ENCODE data around the gene MAGEB17. TPM values are rescaled to one million over a fixed set of nuclear protein-coding genes. Genes with fewer than 3 reads are reported as not detected.
"Not testable (repeated sequence)": the region's sequence is repeated elsewhere in the genome, so short reads cannot be mapped to it uniquely, and the experiment has no call there.

The MAGEB17 gene
- total RNA-seq, 8 experiments from 2014 or later: 0.11 to 0.38 (median 0.13) TPM; not detected in 5

- in situ Hi-C loops (cut with MboI; ENCODE audit: low pct_unique_long_range_greater_than_20kb in 2 of 9, low sequenced_read_pairs in 9 of 9, unreplicated experiment in 9 of 9): no loop called here
- 27 to 89% (median 46%) methylated on average over 1 to 3 of the region's 3 CpGs; no CpG with 5 or more reads in 5 of the 10 experiments for WGBS, 10 experiments
- H3K4me1 ChIP-seq (replicated peaks in 1 of 2): no peaks in the 10 kb centered on the region
- no peak overlapping the region for H3K4me3 ChIP-seq
- no peak overlapping the region for H3K27ac ChIP-seq
- ATAC-seq (replicated peaks in 6 of 8): no peak
Observed at GRCh38 chrX:16164748-16165147, 2.5 kb upstream of the MAGEB17 start.

- no peak for ATAC-seq (replicated peaks in 6 of 8)
- no peaks in the 10 kb centered on the region for H3K4me1 ChIP-seq (replicated peaks in 1 of 2)
- in situ Hi-C loops (cut with MboI; ENCODE audit: low pct_unique_long_range_greater_than_20kb in 2 of 9, low sequenced_read_pairs in 9 of 9, unreplicated experiment in 9 of 9): no loop called here
- no peak overlapping the region for H3K4me3 ChIP-seq
- H3K27ac ChIP-seq: no peak overlapping the region
- WGBS, 10 experiments: 93% methylated on average over 3 of the region's 9 CpGs; no CpG with 5 or more reads in 9 of the 10 experiments
Observed at GRCh38 chrX:16171039-16171438, 3.8 kb downstream of the MAGEB17 start.

GRCh38 chrX:16171944-16172343 is 4.7 kb downstream of the MAGEB17 start:
- in situ Hi-C loops (cut with MboI; ENCODE audit: low pct_unique_long_range_greater_than_20kb in 2 of 9, low sequenced_read_pairs in 9 of 9, unreplicated experiment in 9 of 9): no loop called here
- Histone ChIP-seq H3K4me1 (replicated peaks in 1 of 2) (no peaks in the 10 kb centered on the region), H3K27ac (no peak overlapping the region), H3K4me3 (no peak overlapping the region)
- 60 to 100% (median 98%) methylated on average over 1 to 3 of the region's 4 CpGs; no CpG with 5 or more reads in 6 of the 10 experiments for WGBS, 10 experiments
- ATAC-seq (replicated peaks in 6 of 8): no peak

- Histone ChIP-seq H3K4me3 (no peak overlapping the region), H3K4me1 (replicated peaks in 1 of 2) (no peaks in the 10 kb centered on the region), H3K27ac (no peak overlapping the region)
- in situ Hi-C loops (cut with MboI; ENCODE audit: low pct_unique_long_range_greater_than_20kb in 2 of 9, low sequenced_read_pairs in 9 of 9, unreplicated experiment in 9 of 9): no loop called here
- ATAC-seq (replicated peaks in 6 of 8): no peak
- WGBS, 10 experiments: 83% methylated on average over 3 of the region's 3 CpGs; no CpG with 5 or more reads in 9 of the 10 experiments
Observed at GRCh38 chrX:16172391-16172790, 5.1 kb downstream of the MAGEB17 start.

- in situ Hi-C loops (cut with MboI; ENCODE audit: low pct_unique_long_range_greater_than_20kb in 2 of 9, low sequenced_read_pairs in 9 of 9, unreplicated experiment in 9 of 9): no loop called here
- WGBS, 10 experiments: 0 to 82% (median 59%) methylated on average over 1 to 3 of the region's 3 CpGs; no CpG with 5 or more reads in 3 of the 10 experiments
- no peaks in the 10 kb centered on the region for H3K4me1 ChIP-seq (replicated peaks in 1 of 2)
- peak in 3 of 8 experiments; percentile 12 to 64 (median 25) for ATAC-seq (replicated peaks in 6 of 8)
- no peak overlapping the region for H3K4me3 ChIP-seq
- H3K27ac ChIP-seq: no peak overlapping the region
Observed at GRCh38 chrX:16175329-16176061, 8.2 kb downstream of the MAGEB17 start.

- Histone ChIP-seq H3K4me3 (no peak overlapping the region), H3K4me1 (replicated peaks in 1 of 2) (no peaks in the 10 kb centered on the region), H3K27ac (no peak overlapping the region)
- 20 to 67% (median 49%) methylated on average over 1 to 2 of the region's 2 CpGs; no CpG with 5 or more reads in 6 of the 10 experiments for WGBS, 10 experiments
- in situ Hi-C loops (cut with MboI; ENCODE audit: low pct_unique_long_range_greater_than_20kb in 2 of 9, low sequenced_read_pairs in 9 of 9, unreplicated experiment in 9 of 9): no loop called here
- ATAC-seq (replicated peaks in 6 of 8): no peak
Observed at GRCh38 chrX:16177260-16177659, 10.0 kb downstream of the MAGEB17 start.

GRCh38 chrX:16183843-16184242 is 16.6 kb downstream of the MAGEB17 start:
- in situ Hi-C loops (cut with MboI; ENCODE audit: low pct_unique_long_range_greater_than_20kb in 2 of 9, low sequenced_read_pairs in 9 of 9, unreplicated experiment in 9 of 9); H3K27ac ChIP-seq; H3K4me3 ChIP-seq; ATAC-seq (replicated peaks in 6 of 8): not testable (repeated sequence)
- WGBS, 10 experiments: 75 to 100% (median 85%) methylated on average over 1 to 6 of the region's 10 CpGs; no CpG with 5 or more reads in 7 of the 10 experiments
- H3K4me1 ChIP-seq (replicated peaks in 1 of 2): peaks cover 6 to 12% of the 10 kb centered on the region in 2 donors

- H3K4me3 ChIP-seq: no peak overlapping the region
- peak in 6 of 8 experiments; percentile 26 to 100 (median 100) for ATAC-seq (replicated peaks in 6 of 8)
- H3K27ac ChIP-seq: no peak overlapping the region
- peaks cover 6 to 12% of the 10 kb centered on the region in 2 donors for H3K4me1 ChIP-seq (replicated peaks in 1 of 2)
- in situ Hi-C loops (cut with MboI; ENCODE audit: low pct_unique_long_range_greater_than_20kb in 2 of 9, low sequenced_read_pairs in 9 of 9, unreplicated experiment in 9 of 9): no loop called here
- WGBS, 10 experiments: 0% methylated on average over 1 of the region's 2 CpGs; no CpG with 5 or more reads in 9 of the 10 experiments
Observed at GRCh38 chrX:16185725-16186136, 18.4 kb downstream of the MAGEB17 start.

- 20 to 60% (median 33%) methylated on average over 1 to 2 of the region's 3 CpGs; no CpG with 5 or more reads in 7 of the 10 experiments for WGBS, 10 experiments
- no peak for ATAC-seq (replicated peaks in 6 of 8)
- in situ Hi-C loops (cut with MboI; ENCODE audit: low pct_unique_long_range_greater_than_20kb in 2 of 9, low sequenced_read_pairs in 9 of 9, unreplicated experiment in 9 of 9): no loop called here
- Histone ChIP-seq H3K27ac (no peak overlapping the region), H3K4me3 (no peak overlapping the region), H3K4me1 (replicated peaks in 1 of 2) (peaks cover 6 to 12% of the 10 kb centered on the region in 2 donors)
Observed at GRCh38 chrX:16186380-16187007, 19.2 kb downstream of the MAGEB17 start.

GRCh38 chrX:16187024-16187760 is 19.9 kb downstream of the MAGEB17 start:
- WGBS, 10 experiments: 20 to 100% (median 50%) methylated on average over 1 to 3 of the region's 4 CpGs; no CpG with 5 or more reads in 5 of the 10 experiments
- H3K27ac ChIP-seq: no peak overlapping the region
- ATAC-seq (replicated peaks in 6 of 8): no peak
- in situ Hi-C loops (cut with MboI; ENCODE audit: low pct_unique_long_range_greater_than_20kb in 2 of 9, low sequenced_read_pairs in 9 of 9, unreplicated experiment in 9 of 9): no loop called here
- peaks cover 6 to 12% of the 10 kb centered on the region in 2 donors for H3K4me1 ChIP-seq (replicated peaks in 1 of 2)
- H3K4me3 ChIP-seq: no peak overlapping the region

- ATAC-seq (replicated peaks in 6 of 8): peak in 3 of 8 experiments; percentile 18 to 36 (median 35)
- Histone ChIP-seq H3K27ac (no peak overlapping the region), H3K4me3 (no peak overlapping the region), H3K4me1 (replicated peaks in 1 of 2) (peaks cover 6 to 12% of the 10 kb centered on the region in 2 donors)
- in situ Hi-C loops (cut with MboI; ENCODE audit: low pct_unique_long_range_greater_than_20kb in 2 of 9, low sequenced_read_pairs in 9 of 9, unreplicated experiment in 9 of 9): no loop called here
- WGBS, 10 experiments: 0 to 100% (median 83%) methylated on average over 1 of the region's 1 CpG; no CpG with 5 or more reads in 7 of the 10 experiments
Observed at GRCh38 chrX:16188687-16189086, 21.4 kb downstream of the MAGEB17 start.

- ATAC-seq (replicated peaks in 6 of 8): no peak
- H3K27ac ChIP-seq: no peak overlapping the region
- WGBS, 10 experiments: 69 to 100% (median 83%) methylated on average over 1 to 6 of the region's 6 CpGs; no CpG with 5 or more reads in 6 of the 10 experiments
- in situ Hi-C loops (cut with MboI; ENCODE audit: low pct_unique_long_range_greater_than_20kb in 2 of 9, low sequenced_read_pairs in 9 of 9, unreplicated experiment in 9 of 9): no loop called here
- H3K4me3 ChIP-seq: no peak overlapping the region
- no peaks in the 10 kb centered on the region for H3K4me1 ChIP-seq (replicated peaks in 1 of 2)
Observed at GRCh38 chrX:16191605-16192004, 24.3 kb downstream of the MAGEB17 start.

- Histone ChIP-seq H3K4me1 (replicated peaks in 1 of 2) (no peaks in the 10 kb centered on the region), H3K27ac (no peak overlapping the region), H3K4me3 (no peak overlapping the region)
- ATAC-seq (replicated peaks in 6 of 8): peak in 1 of 8 experiments; percentile 16
- in situ Hi-C loops (cut with MboI; ENCODE audit: low pct_unique_long_range_greater_than_20kb in 2 of 9, low sequenced_read_pairs in 9 of 9, unreplicated experiment in 9 of 9): no loop called here
Observed at GRCh38 chrX:16196829-16197228, 29.5 kb downstream of the MAGEB17 start.

Data from motor neuron (in vitro differentiated cells).